Measurements from ENCODE around the gene RMDN3. TPM values are rescaled to one million over a fixed set of nuclear protein-coding genes. Genes with fewer than 3 reads are reported as not detected.

Gene RMDN3
- total and polyA plus RNA-seq, 2 of the 13 experiments (the other 11 are each of a cell fraction or from before 2014, with no cell fraction given): 16.8 to 19.5 TPM

- TF ChIP-seq ZNF34 (CRISPR knock-in tag; IDR thresholded peaks at IDR 0.05; ENCODE audit: borderline replicate concordance): no peak
- 0 out of 2 replicates have a peak, but pooled peaks have one; percentile 5 for TF ChIP-seq ISX (CRISPR knock-in tag; conservative IDR thresholded peaks at IDR 0.05)
- TF ChIP-seq JUND (CRISPR knock-in tag; IDR thresholded peaks at IDR 0.05): no peak
- TF ChIP-seq PRMT3 (CRISPR knock-in tag; IDR thresholded peaks at IDR 0.05; ENCODE audit: borderline replicate concordance, low read depth): no peak
- TF ChIP-seq ESRRA (CRISPR knock-in tag; IDR thresholded peaks at IDR 0.05; ENCODE audit: low read depth): no peak
- no peak for TF ChIP-seq ZNF230 (CRISPR knock-in tag; IDR thresholded peaks at IDR 0.05)
- no peak for TF ChIP-seq FOXC1 (CRISPR knock-in tag; IDR thresholded peaks at IDR 0.05; ENCODE audit: borderline replicate concordance)
- no peak for TF ChIP-seq CENPX (CRISPR knock-in tag; IDR thresholded peaks at IDR 0.05)
- no peak for TF ChIP-seq ZNF362 (CRISPR knock-in tag; IDR thresholded peaks at IDR 0.05; ENCODE audit: borderline replicate concordance)
- no peak for TF ChIP-seq TMF1 (CRISPR knock-in tag; IDR thresholded peaks at IDR 0.05; ENCODE audit: low read depth)
- no peak for TF ChIP-seq POLR2AphosphoS2 (IDR thresholded peaks at IDR 0.05; ENCODE audit: low read depth, low read length)
- no peak for TF ChIP-seq SNAI1 (CRISPR knock-in tag; IDR thresholded peaks at IDR 0.05; ENCODE audit: borderline replicate concordance)
- no peak for TF ChIP-seq ZNF549 (CRISPR knock-in tag; IDR thresholded peaks at IDR 0.05)
- TF ChIP-seq ZNF609 (CRISPR knock-in tag; IDR thresholded peaks at IDR 0.05; ENCODE audit: borderline replicate concordance): no peak
- TF ChIP-seq ZNF580 (CRISPR knock-in tag; IDR thresholded peaks at IDR 0.05; ENCODE audit: borderline replicate concordance, low read depth): no peak
- no peak for TF ChIP-seq MTA1 (CRISPR knock-in tag; IDR thresholded peaks at IDR 0.05; ENCODE audit: borderline replicate concordance)
- no peak for TF ChIP-seq ATRX (CRISPR knock-in tag; IDR thresholded peaks at IDR 0.05; ENCODE audit: borderline replicate concordance)
- TF ChIP-seq ELF1 (CRISPR knock-in tag; IDR thresholded peaks at IDR 0.05): no peak
- no peak for TF ChIP-seq ZUFSP (CRISPR knock-in tag; IDR thresholded peaks at IDR 0.05; ENCODE audit: borderline replicate concordance)
- TF ChIP-seq CREM (IDR thresholded peaks at IDR 0.05): no peak
- no peak for TF ChIP-seq CREM (CRISPR knock-in tag; IDR thresholded peaks at IDR 0.05)
- TF ChIP-seq MTERF4 (CRISPR knock-in tag; IDR thresholded peaks at IDR 0.05): no peak
- TF ChIP-seq SP1 (IDR thresholded peaks at IDR 0.05): no peak
- TF ChIP-seq SP1 (CRISPR knock-in tag; IDR thresholded peaks at IDR 0.05): no peak
Observed at GRCh38 chr15:40754574-40754882, 526 bp downstream of the RMDN3 start (continued).

All from HepG2 (cell line).